PC-9 (cell line): ENCODE measurements around the gene CNTN6. TPM values are rescaled to one million over a fixed set of nuclear protein-coding genes. Genes with fewer than 3 reads are reported as not detected.

Source experiments
- BruUV-seq: library from RNA; stranded (reverse); fragments of 400-500 nt; replicated peaks from 2 replicates; lab custom pipeline; 2021; lab: Mats Ljungman, UMichigan
- CTCF ChIA-PET: fragments of 300-600 bp; sonication (Branson Sonifier 250); formaldehyde crosslinking; loops from one replicate; lab custom pipeline; 2022; ENCODE audit warnings: antibody characterized with exemption; lab: Charles Lee
- POLR2A ChIA-PET: fragments of 300-600 bp; sonication (Branson Sonifier 250); formaldehyde crosslinking; loops from one replicate; lab custom pipeline; 2022; ENCODE audit warnings: antibody characterized with exemption; ENCODE audit not compliant: unreplicated experiment; lab: Charles Lee
- DNase-seq, 2 experiments: peaks; one replicate each; pipeline versions ENCODE4 v3.0.0 to v3.0.0-alpha.2; 2015 to 2022; ENCODE audit warnings: mixed read lengths in 1 of 2
- H2AFZ ChIP-seq: fragments of 200-600 bp; sonication (generic); 2 replicates; pipeline ENCODE4 v1.8.1; 2017; ENCODE audit warnings: antibody characterized with exemption
- H3F3A ChIP-seq: fragments of 200-600 bp; sonication (generic); 2 replicates; pipeline ENCODE4 v1.8.1; 2017; ENCODE audit warnings: antibody characterized with exemption, mild to moderate bottlenecking, low read depth; ENCODE audit not compliant: insufficient read depth
- H3K27ac ChIP-seq: fragments of 200-600 bp; sonication (generic); 2 replicates; pipeline ENCODE4 v1.6.1; 2016; ENCODE audit warnings: mixed run types
- H3K27me3 ChIP-seq: fragments of 200-600 bp; sonication (generic); 2 replicates; pipeline ENCODE4 v1.6.1; 2016; ENCODE audit warnings: low read depth, mixed run types; ENCODE audit not compliant: insufficient read depth
- H3K36me3 ChIP-seq: fragments of 200-600 bp; sonication (generic); 2 replicates; pipeline ENCODE4 v1.6.1; 2016; ENCODE audit warnings: low read depth, mixed run types
- H3K4me1 ChIP-seq: fragments of 200-600 bp; sonication (generic); replicated peaks from 2 replicates; pipeline ENCODE4 v1.6.1; 2016; ENCODE audit warnings: mixed run types; ENCODE audit not compliant: insufficient read depth
- H3K4me2 ChIP-seq: fragments of 200-600 bp; sonication (generic); 2 replicates; pipeline ENCODE4 v1.6.1; 2017; ENCODE audit warnings: mixed run types
- H3K4me3 ChIP-seq: fragments of 200-600 bp; sonication (generic); 2 replicates; pipeline ENCODE4 v1.6.1; 2016; ENCODE audit warnings: mixed run types
- H3K79me2 ChIP-seq: fragments of 200-600 bp; sonication (generic); 2 replicates; pipeline ENCODE4 v1.6.1; 2017; ENCODE audit warnings: low read depth, mixed run types
- H3K9me2 ChIP-seq: fragments of 200-600 bp; sonication (generic); 2 replicates; pipeline ENCODE4 v1.8.1; 2017; ENCODE audit warnings: mild to moderate bottlenecking; ENCODE audit not compliant: insufficient read depth
- H3K9me3 ChIP-seq: fragments of 200-600 bp; sonication (generic); 2 replicates; pipeline ENCODE4 v1.8.1; 2016; ENCODE audit warnings: low read depth; ENCODE audit not compliant: insufficient read depth
- H4K20me1 ChIP-seq: fragments of 200-600 bp; sonication (generic); 2 replicates; pipeline ENCODE4 v1.8.1; 2017; ENCODE audit not compliant: insufficient read depth
- CTCF ChIP-seq: fragments of 200-600 bp; sonication (generic); conservative IDR thresholded peaks from 2 replicates; pipeline ENCODE4 v1.6.1; 2017; ENCODE audit warnings: mixed run types, antibody characterized with exemption, mild to moderate bottlenecking, moderate library complexity
- EZH2 ChIP-seq: fragments of 200-600 bp; sonication (generic); IDR thresholded peaks from 2 replicates; pipeline ENCODE4 v1.8.0; 2017; ENCODE audit warnings: antibody characterized with exemption, low read depth
- intact Hi-C: fragments of 100-400 bp; cut with micrococcal nuclease; formaldehyde crosslinking; loops from one replicate; pipeline ENCODE4 v1.10.0; 2022; ENCODE audit not compliant: unreplicated experiment
- total RNA-seq: library from RNA; stranded (reverse); gene quantifications from 2 replicates; pipeline ENCODE4 v1.2.3, GENCODE V29; 2021

The CNTN6 gene
- total RNA-seq, 1 experiment from 2014 or later, result not detected

DNA sequence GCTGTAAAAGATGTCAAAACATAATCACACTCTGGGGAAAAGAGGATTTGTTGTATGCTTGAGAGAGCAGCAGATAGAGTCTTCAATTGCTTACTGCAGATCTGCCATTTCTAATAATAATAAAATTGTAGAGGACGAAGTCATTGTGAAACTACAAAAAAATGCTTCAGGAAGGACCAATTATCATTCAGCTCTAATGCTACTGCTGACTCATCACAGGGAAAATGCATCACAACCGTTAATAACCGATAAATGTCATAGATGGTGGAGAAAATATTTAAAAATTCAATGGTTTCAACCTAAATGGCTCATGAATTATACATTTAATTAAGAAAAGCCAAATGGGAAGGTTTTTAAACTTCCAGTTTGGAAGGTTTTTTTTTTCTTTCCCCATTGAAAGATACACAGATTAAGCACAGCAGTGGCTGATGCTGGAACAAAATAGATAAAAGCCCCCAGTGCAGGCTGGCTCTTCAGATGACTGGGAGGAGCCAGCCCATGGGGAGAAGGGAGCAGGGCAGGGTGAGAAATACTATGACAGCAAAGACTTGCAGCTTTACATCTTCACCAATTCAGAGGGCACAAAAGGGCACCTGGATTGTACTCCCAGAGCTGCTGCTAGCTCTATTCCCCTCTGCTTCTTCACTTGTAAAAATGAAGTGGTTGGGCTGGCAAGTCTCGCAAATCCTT lies 196.1 kb downstream of the CNTN6 start:
- Histone ChIP-seq H3K27ac (no peak overlapping the region), H3K9me3 (no peaks in the 10 kb centered on the region), H3K4me1 (no peaks in the 10 kb centered on the region), H3K79me2 (no peaks in the 10 kb centered on the region), H2AFZ (no peak overlapping the region), H3K4me3 (no peak overlapping the region), H3K27me3 (no peaks in the 10 kb centered on the region), H3K36me3 (no peaks in the 10 kb centered on the region), H3K4me2 (no peak overlapping the region), H3K9me2 (no peaks in the 10 kb centered on the region), H4K20me1 (no peaks in the 10 kb centered on the region), H3F3A (no peaks in the 10 kb centered on the region)
- ChIA-PET CTCF (no interaction called here), POLR2A (no interaction called here)
- TF ChIP-seq CTCF (no peak), EZH2 (no peak)
- intact Hi-C loops, result no loop called here
- no peak for DNase-seq
- BruUV-seq, result no TSS peak

- no TSS peak for BruUV-seq
- Histone ChIP-seq H3K9me2 (no peaks in the 10 kb centered on the region), H3K4me2 (no peak overlapping the region), H4K20me1 (no peaks in the 10 kb centered on the region), H3K27me3 (no peaks in the 10 kb centered on the region), H3K27ac (no peak overlapping the region), H3K4me3 (no peak overlapping the region), H3K36me3 (no peaks in the 10 kb centered on the region), H3K4me1 (no peaks in the 10 kb centered on the region), H3F3A (no peaks in the 10 kb centered on the region), H2AFZ (no peak overlapping the region), H3K79me2 (no peaks in the 10 kb centered on the region), H3K9me3 (no peaks in the 10 kb centered on the region)
- TF ChIP-seq EZH2, result no peak
- TF ChIP-seq CTCF, result no peak
- intact Hi-C loops, result no loop called here
- POLR2A ChIA-PET, result no interaction called here
- CTCF ChIA-PET, result no interaction called here
- no peak for DNase-seq
These were observed 199.8 kb downstream of the CNTN6 start for GRCh38 chr3:1292571-1293071.

DNA sequence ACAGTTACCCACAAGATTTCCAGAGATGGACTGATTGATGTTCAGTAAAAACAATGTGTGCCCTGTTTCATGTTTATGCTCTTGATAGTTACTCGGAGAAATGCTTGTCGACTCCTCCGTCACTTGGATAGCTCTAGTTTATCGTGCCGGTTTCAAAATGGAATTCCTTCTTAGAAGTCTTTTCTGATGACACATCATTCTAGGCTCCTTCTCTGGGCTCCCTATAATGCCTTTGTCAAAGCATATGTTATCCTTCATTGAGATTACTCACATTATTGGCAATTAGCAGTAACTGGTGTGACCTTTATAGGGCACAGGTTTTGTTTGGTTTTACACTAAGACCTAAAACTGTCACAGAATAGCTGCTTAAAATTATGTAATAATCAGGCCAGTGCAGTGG lies 201.8 kb downstream of the CNTN6 start:
- Histone ChIP-seq H3K27ac (no peak overlapping the region), H3K9me3 (no peaks in the 10 kb centered on the region), H3K4me2 (no peak overlapping the region), H3K79me2 (no peaks in the 10 kb centered on the region), H3K4me1 (no peaks in the 10 kb centered on the region), H3K27me3 (no peaks in the 10 kb centered on the region), H3K4me3 (no peak overlapping the region), H3K9me2 (no peaks in the 10 kb centered on the region), H3F3A (no peaks in the 10 kb centered on the region), H4K20me1 (no peaks in the 10 kb centered on the region), H3K36me3 (no peaks in the 10 kb centered on the region), H2AFZ (no peak overlapping the region)
- intact Hi-C loops, result no loop called here
- TF ChIP-seq CTCF (no peak), EZH2 (no peak)
- ChIA-PET CTCF (no interaction called here), POLR2A (no interaction called here)
- no peak for DNase-seq
- BruUV-seq, result no TSS peak
